Measurements from ENCODE around the gene PTGER3. TPM values are rescaled to one million over a fixed set of nuclear protein-coding genes. Genes with fewer than 3 reads are reported as not detected.

PTGER3 gene
- polyA plus RNA-seq, 3 donors, result 0.29 TPM; not detected in 2

GRCh38 chr1:71053146-71053545, 5.5 kb upstream of the PTGER3 start:
- Histone ChIP-seq H3K27me3 (ENCODE audit: control insufficient read depth in 2 of 2, insufficient read depth in 2 of 2, low read length in 2 of 2) (peaks cover 14 to 34% of the 10 kb centered on the region in 2 donors), H3K36me3 (replicated peaks in 1 of 2; ENCODE audit: control insufficient read depth in 1 of 2, insufficient read depth in 2 of 2, low read length in 2 of 2) (peaks cover 3 to 19% of the 10 kb centered on the region in 2 donors), H3K4me3 (replicated peaks in 1 of 3; ENCODE audit: low read depth in 2 of 3, low read length in 3 of 3) (no peak overlapping the region), H3K27ac (ENCODE audit: low read depth in 1 of 2, low read length in 2 of 2) (no peak overlapping the region), H3K4me2 (replicated peaks; ENCODE audit: extremely low read depth, low read length, poor library complexity, severe bottlenecking) (no peak overlapping the region), H3K9ac (ENCODE audit: insufficient read depth, low read length, poor library complexity, severe bottlenecking) (no peak overlapping the region), H4K20me1 (ENCODE audit: insufficient read depth, low read length) (no peaks in the 10 kb centered on the region), H3K4me1 (ENCODE audit: control insufficient read depth in 1 of 2, insufficient read depth in 2 of 2, low read length in 2 of 2) (no peaks in the 10 kb centered on the region), H3K79me2 (ENCODE audit: insufficient read depth, low read length) (no peaks in the 10 kb centered on the region), H3K9me3 (replicated peaks in 1 of 2; ENCODE audit: control insufficient read depth in 1 of 2, insufficient read depth in 1 of 2, low read length in 2 of 2) (no peaks in the 10 kb centered on the region), H2AFZ (ENCODE audit: insufficient read depth, low read depth, low read length, poor library complexity, severe bottlenecking) (no peak overlapping the region)
- no peak for DNase-seq
- H3K9me3 Mint-ChIP-seq, result peaks cover 0 to 1% (median 0%) of the 10 kb centered on the region in 7 donors
- TF ChIP-seq CTCF (IDR thresholded peaks at IDR 0.05), result no peak
- H3K27ac Mint-ChIP-seq, result no peak overlapping the region
- H3K4me1 Mint-ChIP-seq, result peaks cover 1% of the 10 kb centered on the region
- peaks cover 16 to 34% (median 19%) of the 10 kb centered on the region in 3 donors for H3K27me3 Mint-ChIP-seq (ENCODE audit: low read depth in 3 of 3)
- intact Hi-C loops (cut with micrococcal nuclease), result no loop called here
- 86% methylated on average over 1 of the region's 1 CpG for WGBS (ENCODE audit: insufficient coverage)
- no peak overlapping the region for H3K4me3 Mint-ChIP-seq
- H3K36me3 Mint-ChIP-seq, result peaks cover 4 to 6% of the 10 kb centered on the region in 2 donors

- WGBS (ENCODE audit: insufficient coverage), result no CpG with 5 or more reads among the region's 1 CpG
- peak; percentile 76 for TF ChIP-seq CTCF (IDR thresholded peaks at IDR 0.05)
- H3K27me3 Mint-ChIP-seq (ENCODE audit: low read depth in 3 of 3), result peaks cover 43 to 63% (median 46%) of the 10 kb centered on the region in 3 donors
- H3K4me1 Mint-ChIP-seq, result peaks cover 22% of the 10 kb centered on the region
- Histone ChIP-seq H4K20me1 (ENCODE audit: insufficient read depth, low read length) (no peaks in the 10 kb centered on the region), H2AFZ (ENCODE audit: insufficient read depth, low read depth, low read length, poor library complexity, severe bottlenecking) (no peak overlapping the region), H3K9ac (ENCODE audit: insufficient read depth, low read length, poor library complexity, severe bottlenecking) (no peak overlapping the region), H3K27me3 (ENCODE audit: control insufficient read depth in 2 of 2, insufficient read depth in 2 of 2, low read length in 2 of 2) (peaks cover 36 to 61% of the 10 kb centered on the region in 2 donors), H3K36me3 (replicated peaks in 1 of 2; ENCODE audit: control insufficient read depth in 1 of 2, insufficient read depth in 2 of 2, low read length in 2 of 2) (no peaks in the 10 kb centered on the region), H3K79me2 (ENCODE audit: insufficient read depth, low read length) (no peaks in the 10 kb centered on the region), H3K4me2 (replicated peaks; ENCODE audit: extremely low read depth, low read length, poor library complexity, severe bottlenecking) (no peak overlapping the region), H3K9me3 (replicated peaks in 1 of 2; ENCODE audit: control insufficient read depth in 1 of 2, insufficient read depth in 1 of 2, low read length in 2 of 2) (peaks cover 0 to 11% of the 10 kb centered on the region in 2 donors), H3K4me3 (replicated peaks in 1 of 3; ENCODE audit: low read depth in 2 of 3, low read length in 3 of 3) (no peak overlapping the region), H3K4me1 (ENCODE audit: control insufficient read depth in 1 of 2, insufficient read depth in 2 of 2, low read length in 2 of 2) (peaks cover 18 to 20% of the 10 kb centered on the region in 2 donors), H3K27ac (ENCODE audit: low read depth in 1 of 2, low read length in 2 of 2) (no peak overlapping the region)
- intact Hi-C loops (cut with micrococcal nuclease), result loop anchor here in 1 of 2 donors (5.0 kb wide), 1 partner anchor 363 kb away; no protein-coding TSS in a partner anchor
- H3K27ac Mint-ChIP-seq, result no peak overlapping the region
- H3K4me3 Mint-ChIP-seq, result no peak overlapping the region
- DNase-seq, result peak; percentile 39 to 65 (median 58)
- peaks cover 5 to 6% of the 10 kb centered on the region in 2 donors for H3K36me3 Mint-ChIP-seq
- peaks cover 0 to 13% (median 7%) of the 10 kb centered on the region in 7 donors for H3K9me3 Mint-ChIP-seq
Measured at GRCh38 chr1:71049951-71050598, 2.5 kb upstream of the PTGER3 start.

Data from CD14-positive monocyte (primary cell).